ENCODE results near the gene DGKB.

Gene DGKB

DNA sequence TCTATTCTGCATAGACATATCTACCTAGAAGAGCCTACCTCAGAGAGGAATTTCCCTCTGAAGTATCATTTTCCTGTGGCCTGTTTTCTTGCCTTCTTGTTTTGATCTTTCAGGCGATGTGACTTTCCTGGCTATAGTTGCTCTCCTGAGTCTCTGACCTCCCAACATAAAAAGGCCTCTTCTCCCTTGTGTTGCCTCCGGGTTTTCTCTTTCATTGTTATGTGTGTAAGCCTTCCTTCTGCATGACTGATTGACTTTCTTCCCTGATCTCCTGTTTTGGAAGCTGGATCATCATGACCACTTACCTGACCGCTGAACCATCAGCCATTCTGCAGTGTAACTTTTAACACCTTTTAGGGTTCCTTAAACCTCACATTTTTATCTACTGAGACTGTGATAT is 471.6 kb downstream of the DGKB start:
- TF ChIP-seq, protein P1, sequence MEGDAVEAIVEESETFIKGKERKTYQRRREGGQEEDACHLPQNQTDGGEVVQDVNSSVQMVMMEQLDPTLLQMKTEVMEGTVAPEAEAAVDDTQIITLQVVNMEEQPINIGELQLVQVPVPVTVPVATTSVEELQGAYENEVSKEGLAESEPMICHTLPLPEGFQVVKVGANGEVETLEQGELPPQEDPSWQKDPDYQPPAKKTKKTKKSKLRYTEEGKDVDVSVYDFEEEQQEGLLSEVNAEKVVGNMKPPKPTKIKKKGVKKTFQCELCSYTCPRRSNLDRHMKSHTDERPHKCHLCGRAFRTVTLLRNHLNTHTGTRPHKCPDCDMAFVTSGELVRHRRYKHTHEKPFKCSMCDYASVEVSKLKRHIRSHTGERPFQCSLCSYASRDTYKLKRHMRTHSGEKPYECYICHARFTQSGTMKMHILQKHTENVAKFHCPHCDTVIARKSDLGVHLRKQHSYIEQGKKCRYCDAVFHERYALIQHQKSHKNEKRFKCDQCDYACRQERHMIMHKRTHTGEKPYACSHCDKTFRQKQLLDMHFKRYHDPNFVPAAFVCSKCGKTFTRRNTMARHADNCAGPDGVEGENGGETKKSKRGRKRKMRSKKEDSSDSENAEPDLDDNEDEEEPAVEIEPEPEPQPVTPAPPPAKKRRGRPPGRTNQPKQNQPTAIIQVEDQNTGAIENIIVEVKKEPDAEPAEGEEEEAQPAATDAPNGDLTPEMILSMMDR (conservative IDR thresholded peaks at IDR 0.05; ENCODE audit: low read length), result no peak
- no peak overlapping the region for H3K4me3 ChIP-seq (ENCODE audit: low read length)
- no peak for DNase-seq (ENCODE audit: low read depth)

DNA sequence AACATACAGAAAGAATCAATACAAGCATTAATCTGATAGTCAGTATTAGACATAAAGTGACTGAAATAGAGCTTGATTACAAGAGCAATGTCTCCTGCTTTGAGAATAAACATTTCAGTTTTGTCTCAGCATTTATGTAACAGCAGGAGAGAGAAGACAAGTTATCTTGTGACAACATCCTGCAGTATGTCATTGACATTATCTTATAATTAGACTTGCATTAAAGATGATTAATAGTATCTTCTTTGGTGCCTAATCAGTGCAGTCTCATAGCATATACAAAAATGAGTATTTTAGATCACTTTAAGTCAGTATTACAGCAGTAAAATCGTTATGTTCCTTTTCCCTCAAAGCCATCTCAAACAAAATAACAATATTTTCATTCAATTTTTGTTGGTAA is 477.0 kb downstream of the DGKB start:
- H3K4me3 ChIP-seq (ENCODE audit: low read length), result no peak overlapping the region
- DNase-seq (ENCODE audit: low read depth), result no peak
- TF ChIP-seq, protein P1 (conservative IDR thresholded peaks at IDR 0.05; ENCODE audit: low read length), result no peak

DNA sequence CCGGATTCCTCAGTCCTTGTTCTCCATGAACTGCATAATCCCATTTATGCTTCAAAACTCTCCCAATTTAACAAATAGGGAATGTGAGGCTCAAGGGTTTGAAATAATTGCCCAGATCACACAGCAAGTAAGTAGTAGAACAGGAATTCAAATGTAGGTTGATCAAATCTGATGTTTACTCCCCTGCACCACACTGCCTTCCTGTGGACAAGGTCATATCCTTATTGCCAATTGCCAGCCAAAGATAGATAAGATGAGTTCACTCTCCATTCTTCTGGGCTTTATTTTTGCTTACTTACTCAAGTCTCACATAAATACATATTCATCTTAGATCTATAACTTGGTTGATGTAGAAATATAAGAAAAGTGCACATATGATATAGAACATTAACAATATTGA is 477.9 kb downstream of the DGKB start:
- TF ChIP-seq, protein P1 (conservative IDR thresholded peaks at IDR 0.05; ENCODE audit: low read length), result peak; percentile 24
- no peak for DNase-seq (ENCODE audit: low read depth)
- no peak overlapping the region for H3K4me3 ChIP-seq (ENCODE audit: low read length)

DNA sequence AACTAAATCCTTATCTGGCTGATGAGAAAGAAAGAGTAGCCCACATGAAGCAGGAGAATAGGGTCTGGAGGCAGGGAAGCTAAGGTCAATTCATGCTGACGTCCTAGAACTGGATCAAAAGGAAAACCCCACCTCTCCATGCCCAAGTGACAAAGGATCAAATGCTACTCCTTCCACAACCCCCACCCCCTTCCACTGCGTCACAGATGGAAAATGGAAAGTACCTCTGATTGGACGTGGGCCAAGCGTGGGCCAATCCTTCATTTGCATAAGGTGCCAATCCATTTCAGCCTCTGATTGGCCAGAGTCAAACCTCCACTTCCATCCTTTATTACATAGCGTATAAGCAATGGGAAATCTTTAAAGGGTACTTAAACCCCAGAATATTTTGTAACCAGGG is 481.8 kb downstream of the DGKB start:
- TF ChIP-seq, protein P1 (conservative IDR thresholded peaks at IDR 0.05; ENCODE audit: low read length), result no peak
- no peak for DNase-seq (ENCODE audit: low read depth)
- H3K4me3 ChIP-seq (ENCODE audit: low read length), result no peak overlapping the region

DNA sequence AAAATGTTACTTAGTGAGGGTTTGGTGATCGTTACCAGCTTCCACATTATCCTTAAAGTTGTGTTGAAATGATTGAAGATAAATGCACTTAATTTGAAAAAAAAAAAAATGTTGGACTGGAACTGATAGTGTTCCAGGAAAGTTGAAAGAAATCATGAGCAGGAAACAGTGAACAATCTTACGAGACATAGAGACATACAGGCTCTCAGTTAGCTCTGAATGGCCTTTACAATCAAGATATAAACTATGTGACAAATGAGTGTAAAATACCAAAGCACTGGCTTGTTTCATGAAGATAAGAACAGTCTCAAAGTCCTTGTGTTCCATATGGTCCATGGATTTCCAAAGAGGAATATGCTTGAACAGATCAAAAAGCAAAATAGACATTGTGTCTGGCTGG is 483.0 kb downstream of the DGKB start:
- DNase-seq (ENCODE audit: low read depth), result no peak
- TF ChIP-seq, protein P1 (conservative IDR thresholded peaks at IDR 0.05; ENCODE audit: low read length), result no peak

DNA sequence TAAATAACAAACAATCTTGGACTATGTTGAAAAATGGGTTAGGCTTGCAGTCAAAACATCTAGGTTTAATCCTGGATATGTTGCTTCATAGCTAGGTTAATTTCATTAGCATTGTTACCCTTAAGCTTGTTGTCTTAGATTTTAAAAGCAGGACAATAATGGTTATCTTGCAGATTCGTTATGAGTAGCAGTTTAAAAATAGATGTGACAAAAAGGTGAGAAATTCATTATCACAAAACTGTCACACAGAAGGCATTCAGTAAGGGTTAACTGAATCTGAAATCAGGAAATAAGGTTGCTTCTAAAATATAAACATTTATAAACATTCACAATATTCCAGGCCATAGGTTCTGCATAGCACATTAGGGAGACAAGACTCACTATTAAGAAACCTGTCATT is 483.9 kb downstream of the DGKB start:
- no peak for DNase-seq (ENCODE audit: low read depth)

More for the DNA sequence above, 483.0 kb downstream of the DGKB start:
- H3K4me3 ChIP-seq (ENCODE audit: low read length), result no peak overlapping the region

DNA sequence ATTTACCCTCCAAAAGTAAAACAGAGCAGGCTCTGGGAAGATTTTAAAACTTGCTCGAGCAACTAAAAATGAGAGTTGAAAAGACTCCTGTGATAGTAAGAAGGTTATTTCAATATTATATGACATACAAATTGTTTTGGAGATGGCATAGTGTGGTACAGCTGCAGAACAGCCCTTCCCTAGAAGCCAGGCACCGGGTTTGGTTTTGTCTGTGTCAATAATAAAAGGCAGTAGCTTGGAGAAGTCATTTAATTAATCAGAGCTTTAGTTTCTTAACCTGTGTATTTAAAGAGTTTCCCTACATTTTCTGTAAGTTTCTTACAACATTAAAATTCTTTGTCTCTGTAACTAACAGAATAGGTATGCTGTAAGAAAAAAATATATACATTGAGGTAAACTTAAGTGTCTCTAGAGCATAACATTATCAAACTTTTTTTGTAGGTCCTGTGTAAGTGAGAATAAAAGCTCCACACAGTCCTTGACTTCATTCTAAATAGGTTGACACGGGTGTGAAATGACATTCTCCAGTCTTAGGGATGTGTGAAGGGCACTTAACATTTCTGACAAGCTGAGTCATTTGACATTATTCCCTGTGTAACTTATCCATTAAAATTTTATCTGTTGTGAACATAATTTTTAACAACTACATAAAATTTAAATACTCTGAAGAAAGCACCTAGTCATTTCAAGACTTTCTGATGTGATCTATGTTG is 488.1 kb downstream of the DGKB start:
- DNase-seq (ENCODE audit: low read depth), result no peak
- H3K4me3 ChIP-seq (ENCODE audit: low read length), result no peak overlapping the region
- TF ChIP-seq, protein P1 (conservative IDR thresholded peaks at IDR 0.05; ENCODE audit: low read length), result no peak

More for the DNA sequence above, 483.9 kb downstream of the DGKB start:
- TF ChIP-seq, protein P1 (conservative IDR thresholded peaks at IDR 0.05; ENCODE audit: low read length), result no peak
- no peak overlapping the region for H3K4me3 ChIP-seq (ENCODE audit: low read length)
